ENCODE measurements around the gene AHSG.

The AHSG gene

DNA sequence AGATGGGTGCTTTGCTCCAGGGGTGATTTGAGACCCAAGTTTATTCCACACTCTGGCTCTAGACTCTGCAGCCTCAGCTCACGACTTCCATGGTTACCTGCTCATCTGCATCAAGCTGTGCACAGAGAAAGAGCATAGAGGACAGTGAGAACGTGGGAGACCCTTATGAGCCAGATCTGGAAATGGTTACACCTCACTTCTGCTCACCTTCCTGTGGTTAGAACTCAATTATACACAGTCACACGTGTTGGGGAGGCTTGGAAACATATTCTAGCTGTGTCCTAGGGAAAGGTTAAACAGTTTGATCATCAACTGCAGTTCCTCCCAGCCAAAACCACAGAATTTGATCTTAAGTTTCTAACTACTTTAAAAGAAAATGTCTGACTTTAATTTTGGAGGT lies 29.2 kb downstream of the AHSG start:
- Histone ChIP-seq H3K4me3 (ENCODE audit: low read depth, low read length) (no peak overlapping the region), H3K36me3 (no peaks in the 10 kb centered on the region), H3K9me3 (ENCODE audit: severe bottlenecking) (no peaks in the 10 kb centered on the region), H3K27ac (no peak overlapping the region), H3K27me3 (ENCODE audit: insufficient read depth, low read depth, severe bottlenecking) (peaks cover 8% of the 10 kb centered on the region)
- TF ChIP-seq, protein P1, sequence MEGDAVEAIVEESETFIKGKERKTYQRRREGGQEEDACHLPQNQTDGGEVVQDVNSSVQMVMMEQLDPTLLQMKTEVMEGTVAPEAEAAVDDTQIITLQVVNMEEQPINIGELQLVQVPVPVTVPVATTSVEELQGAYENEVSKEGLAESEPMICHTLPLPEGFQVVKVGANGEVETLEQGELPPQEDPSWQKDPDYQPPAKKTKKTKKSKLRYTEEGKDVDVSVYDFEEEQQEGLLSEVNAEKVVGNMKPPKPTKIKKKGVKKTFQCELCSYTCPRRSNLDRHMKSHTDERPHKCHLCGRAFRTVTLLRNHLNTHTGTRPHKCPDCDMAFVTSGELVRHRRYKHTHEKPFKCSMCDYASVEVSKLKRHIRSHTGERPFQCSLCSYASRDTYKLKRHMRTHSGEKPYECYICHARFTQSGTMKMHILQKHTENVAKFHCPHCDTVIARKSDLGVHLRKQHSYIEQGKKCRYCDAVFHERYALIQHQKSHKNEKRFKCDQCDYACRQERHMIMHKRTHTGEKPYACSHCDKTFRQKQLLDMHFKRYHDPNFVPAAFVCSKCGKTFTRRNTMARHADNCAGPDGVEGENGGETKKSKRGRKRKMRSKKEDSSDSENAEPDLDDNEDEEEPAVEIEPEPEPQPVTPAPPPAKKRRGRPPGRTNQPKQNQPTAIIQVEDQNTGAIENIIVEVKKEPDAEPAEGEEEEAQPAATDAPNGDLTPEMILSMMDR (IDR thresholded peaks at IDR 0.05; ENCODE audit: low read depth, low read length) = no peak
- no peak for DNase-seq

- DNase-seq = no peak
- TF ChIP-seq, protein P1 (IDR thresholded peaks at IDR 0.05; ENCODE audit: low read depth, low read length) = no peak
- no peak overlapping the region for H3K27ac ChIP-seq
- H3K36me3 ChIP-seq = no peaks in the 10 kb centered on the region
- H3K27me3 ChIP-seq (ENCODE audit: insufficient read depth, low read depth, severe bottlenecking) = peaks cover 8% of the 10 kb centered on the region
- H3K9me3 ChIP-seq (ENCODE audit: severe bottlenecking) = no peaks in the 10 kb centered on the region
- H3K4me3 ChIP-seq (ENCODE audit: low read depth, low read length) = no peak overlapping the region
These were observed 30.6 kb downstream of the AHSG start for GRCh38 chr3:186643493-186643892.

DNA sequence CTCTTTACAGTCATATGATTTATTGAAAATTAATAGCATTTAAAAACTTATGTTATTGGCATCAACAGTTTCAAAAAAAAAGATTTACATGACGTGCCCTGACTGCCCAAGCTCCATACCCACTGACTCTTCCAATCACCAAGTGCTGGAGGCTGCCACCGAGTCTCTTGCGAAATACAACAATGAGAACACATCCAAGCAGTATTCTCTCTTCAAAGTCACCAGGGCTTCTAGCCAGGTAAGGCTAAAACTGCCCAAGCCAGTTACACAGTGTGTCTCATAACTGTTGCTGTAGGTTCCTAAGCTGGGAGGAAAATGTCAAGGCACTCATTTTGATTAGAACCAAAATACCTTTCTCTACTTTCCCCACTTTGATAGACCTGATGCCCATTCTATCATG lies 31.8 kb downstream of the AHSG start:
- Histone ChIP-seq H3K4me3 (ENCODE audit: low read depth, low read length) (no peak overlapping the region), H3K27me3 (ENCODE audit: insufficient read depth, low read depth, severe bottlenecking) (peaks cover 8% of the 10 kb centered on the region), H3K9me3 (ENCODE audit: severe bottlenecking) (no peaks in the 10 kb centered on the region), H3K27ac (no peak overlapping the region), H3K36me3 (no peaks in the 10 kb centered on the region)
- DNase-seq = no peak
- TF ChIP-seq, protein P1 (IDR thresholded peaks at IDR 0.05; ENCODE audit: low read depth, low read length) = no peak

- DNase-seq = no peak
- H3K27me3 ChIP-seq (ENCODE audit: insufficient read depth, low read depth, severe bottlenecking) = peaks cover 12% of the 10 kb centered on the region
- no peaks in the 10 kb centered on the region for H3K9me3 ChIP-seq (ENCODE audit: severe bottlenecking)
- no peak overlapping the region for H3K27ac ChIP-seq
- no peak overlapping the region for H3K4me3 ChIP-seq (ENCODE audit: low read depth, low read length)
- TF ChIP-seq, protein P1 (IDR thresholded peaks at IDR 0.05; ENCODE audit: low read depth, low read length) = no peak
- no peaks in the 10 kb centered on the region for H3K36me3 ChIP-seq
These were observed 33.2 kb downstream of the AHSG start for GRCh38 chr3:186646106-186646505.

DNA sequence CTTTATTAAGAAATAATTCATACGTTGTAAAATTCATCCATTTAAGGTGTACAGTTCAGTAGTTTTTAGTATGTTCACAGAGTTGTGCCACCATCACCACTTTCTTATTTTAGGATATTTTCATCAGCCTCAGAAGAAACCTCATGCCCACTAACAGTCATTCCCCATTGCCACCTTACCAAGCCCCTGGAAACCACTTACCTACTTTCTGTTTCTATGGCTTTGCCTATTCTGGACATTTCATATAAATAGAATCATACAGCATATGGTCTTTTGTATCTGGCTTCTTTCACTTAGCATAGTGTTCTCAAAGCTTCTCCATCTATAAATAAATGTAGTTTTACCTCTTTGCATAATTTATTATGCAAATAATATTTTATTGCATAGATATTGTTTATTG lies 34.0 kb downstream of the AHSG start:
- no peak for DNase-seq
- H3K9me3 ChIP-seq (ENCODE audit: severe bottlenecking) = no peaks in the 10 kb centered on the region

DNA sequence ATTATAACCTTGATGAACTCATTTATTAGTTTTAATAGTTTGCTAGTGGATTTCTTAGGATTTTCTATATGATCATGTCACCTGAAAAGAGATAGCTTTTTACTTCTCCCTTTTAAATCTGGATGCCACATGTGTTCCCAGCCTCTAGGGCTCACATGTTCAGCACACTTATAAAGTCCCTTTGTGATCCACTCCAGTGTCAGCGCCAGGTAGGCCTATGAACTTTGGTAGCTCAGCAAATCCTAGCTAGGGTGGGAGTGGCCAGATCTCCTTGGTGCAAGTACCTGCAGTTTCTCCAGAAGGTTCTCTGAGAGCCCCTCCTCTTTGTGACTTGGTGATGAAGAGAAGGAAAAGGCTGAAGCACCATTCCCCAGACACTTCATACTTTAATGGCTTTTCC lies 36.0 kb downstream of the AHSG start:
- no peaks in the 10 kb centered on the region for H3K36me3 ChIP-seq
- TF ChIP-seq, protein P1 (IDR thresholded peaks at IDR 0.05; ENCODE audit: low read depth, low read length) = no peak
- no peak overlapping the region for H3K27ac ChIP-seq
- H3K9me3 ChIP-seq (ENCODE audit: severe bottlenecking) = no peaks in the 10 kb centered on the region
- H3K4me3 ChIP-seq (ENCODE audit: low read depth, low read length) = no peak overlapping the region
- DNase-seq = no peak
- H3K27me3 ChIP-seq (ENCODE audit: insufficient read depth, low read depth, severe bottlenecking) = peaks cover 6% of the 10 kb centered on the region

More for the DNA sequence above, 34.0 kb downstream of the AHSG start:
- Histone ChIP-seq H3K27ac (no peak overlapping the region), H3K36me3 (no peaks in the 10 kb centered on the region), H3K4me3 (ENCODE audit: low read depth, low read length) (no peak overlapping the region), H3K27me3 (ENCODE audit: insufficient read depth, low read depth, severe bottlenecking) (peaks cover 6% of the 10 kb centered on the region)
- TF ChIP-seq, protein P1 (IDR thresholded peaks at IDR 0.05; ENCODE audit: low read depth, low read length) = no peak
